NCI-H2171 treated with DMSO at 0.1 percent for 48 hours (cell line): ENCODE results near the gene FBXO46.
"Not testable (repeated sequence)": the region's sequence is repeated elsewhere in the genome, so short reads cannot be mapped to it uniquely, and the experiment has no call there.

Experiments used
- DNase-seq: peaks from one replicate; lab custom pipeline; 2025; lab: John Stamatoyannopoulos, UW

Gene FBXO46

DNA sequence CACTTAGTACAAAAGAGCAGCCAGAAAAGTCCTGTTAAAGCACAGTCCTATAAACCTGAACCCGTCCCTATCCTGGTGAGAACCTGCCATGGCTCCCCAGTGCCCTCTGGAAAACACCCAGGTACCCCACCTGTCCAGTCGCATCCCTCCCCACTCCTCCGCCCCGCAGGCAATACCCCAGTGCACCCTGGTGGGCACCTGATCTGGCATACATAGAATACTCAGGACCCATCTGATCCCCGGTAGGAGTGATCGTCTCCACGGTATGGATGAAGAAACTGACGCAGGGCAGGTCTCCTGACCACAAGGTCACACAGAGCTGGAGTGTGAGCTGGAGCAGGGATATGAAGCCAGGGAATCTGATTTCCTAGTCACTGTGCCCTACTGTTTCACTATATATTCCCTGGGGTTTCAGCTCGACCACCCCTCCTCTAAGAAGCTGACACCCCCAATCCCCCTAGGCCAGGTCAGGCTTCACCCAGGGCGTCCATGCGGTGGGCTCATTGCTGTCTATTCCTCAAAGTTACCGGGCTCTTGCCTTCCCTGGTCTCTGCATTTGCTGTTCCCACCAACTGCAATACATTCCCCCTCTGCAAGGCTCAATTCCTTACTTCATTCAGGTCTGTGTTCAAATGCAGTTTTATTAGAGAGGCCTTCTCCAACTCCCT, 12.6 kb downstream of the FBXO46 start:
- DNase-seq, result no peak

DNA sequence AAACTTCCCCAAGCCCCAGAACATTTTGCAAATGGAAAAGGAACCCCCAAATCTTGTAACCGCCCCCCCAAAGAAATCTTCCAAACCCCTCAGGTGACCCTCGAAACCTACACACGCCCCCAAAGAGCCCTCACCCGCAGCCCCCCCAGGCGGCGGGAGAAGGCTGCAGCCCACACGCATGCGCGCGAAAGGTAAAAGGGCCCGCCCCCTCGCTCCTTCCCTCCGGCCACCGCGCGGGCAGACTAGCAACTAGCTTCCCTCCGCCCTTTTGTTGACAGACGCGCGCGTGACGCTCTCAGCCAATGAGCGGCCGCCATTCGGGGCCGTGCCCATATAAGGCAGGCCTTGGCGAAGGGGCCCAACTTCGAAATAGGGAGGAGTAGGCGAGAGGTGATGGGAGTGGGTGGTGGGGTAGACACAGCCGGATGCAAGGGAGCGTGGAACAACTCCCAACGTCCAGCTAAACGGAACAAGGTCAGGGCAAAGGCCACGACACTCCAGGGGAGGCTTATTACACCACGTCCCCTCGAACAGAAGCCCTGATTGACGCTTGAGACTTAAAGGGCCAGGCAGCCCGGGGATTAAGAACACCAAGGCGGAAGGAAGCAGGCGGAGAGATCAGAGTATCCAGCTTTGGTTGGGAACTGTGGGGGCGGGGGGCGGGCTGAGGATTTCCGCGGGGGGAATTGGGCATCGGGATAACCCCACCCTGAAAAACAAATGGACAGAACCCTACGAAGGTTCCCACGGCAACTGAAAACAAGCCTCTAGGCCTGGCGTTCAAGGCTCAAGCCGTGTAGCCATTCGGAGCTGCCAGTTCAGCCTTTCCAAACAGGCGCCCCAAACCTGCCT, 13.3 kb downstream of the FBXO46 start:
- peak; percentile 99 for DNase-seq

DNA sequence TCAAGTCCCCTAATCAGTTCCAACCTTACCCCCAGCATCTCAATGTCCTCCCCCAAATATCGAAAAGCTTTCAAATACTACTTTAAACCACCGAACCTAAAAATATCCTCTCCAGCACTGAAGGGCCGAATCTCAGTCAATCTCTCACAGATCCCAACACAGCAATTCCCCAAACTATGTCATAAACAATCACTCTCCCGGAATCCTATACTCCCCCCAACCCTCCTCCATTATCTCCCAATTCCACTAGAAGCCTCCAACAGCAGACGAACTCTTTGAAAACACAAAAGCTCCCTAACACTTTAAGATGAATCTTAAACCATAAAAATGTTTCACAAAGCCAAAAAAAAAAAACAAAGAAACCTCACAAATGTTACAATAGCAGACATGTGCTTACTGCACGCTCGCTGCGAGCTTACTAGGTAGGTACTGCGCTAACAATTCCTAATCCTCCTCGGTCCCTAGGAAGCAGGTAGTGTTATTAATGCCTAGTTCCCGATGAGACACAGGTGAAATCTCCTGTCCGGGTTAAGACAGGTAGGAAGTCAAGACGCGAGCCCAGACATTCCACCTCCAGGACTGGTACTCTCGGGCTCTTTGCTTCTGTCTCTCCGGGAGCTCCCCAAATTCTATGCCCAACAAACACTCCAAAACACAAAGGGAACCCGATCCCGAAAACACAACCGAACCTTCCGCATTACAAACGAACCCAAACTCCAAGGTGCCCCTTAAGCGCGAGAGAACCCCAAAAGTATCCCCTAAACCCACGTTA, 14.2 kb downstream of the FBXO46 start:
- peak; percentile 45 for DNase-seq

DNA sequence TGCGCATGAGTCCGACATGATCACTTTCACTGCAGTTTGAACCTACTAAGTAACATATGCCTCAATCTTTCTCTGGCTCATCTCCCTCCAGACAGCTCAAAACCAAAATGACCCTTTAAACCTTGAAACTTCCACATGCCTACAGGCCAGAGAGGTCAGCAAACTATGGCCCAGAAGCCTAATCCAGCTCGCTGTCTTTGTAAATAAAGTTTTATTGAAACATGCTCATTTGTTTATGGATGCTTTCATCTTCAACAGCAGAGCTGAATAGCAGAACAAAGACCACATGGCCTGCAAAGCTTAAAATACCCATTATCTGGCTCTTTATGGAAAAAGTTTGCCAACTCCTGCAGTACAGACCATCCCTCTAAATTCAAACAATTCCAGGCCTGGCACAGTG, 15.6 kb downstream of the FBXO46 start:
- DNase-seq, result no peak

DNA sequence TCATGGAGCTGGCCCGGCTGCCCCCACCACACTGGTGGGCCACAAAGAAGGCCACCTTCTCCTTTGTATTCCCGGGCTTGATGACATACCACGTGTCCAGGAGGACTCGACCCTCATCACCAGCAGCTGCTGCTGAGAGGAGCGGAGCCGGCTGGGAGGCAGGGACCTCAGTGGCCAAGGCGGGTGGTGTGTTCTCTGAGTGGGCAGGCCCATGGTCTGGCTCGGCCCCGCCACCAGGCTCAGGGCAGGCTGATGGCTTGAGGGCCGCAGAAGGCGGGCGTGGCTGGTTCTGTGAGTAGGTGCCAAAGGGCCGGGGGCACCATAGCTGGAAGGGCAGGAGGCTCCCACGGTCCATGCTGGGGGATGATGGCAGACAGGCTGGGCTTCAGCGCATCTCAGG, 17.6 kb downstream of the FBXO46 start:
- no peak for DNase-seq

DNA sequence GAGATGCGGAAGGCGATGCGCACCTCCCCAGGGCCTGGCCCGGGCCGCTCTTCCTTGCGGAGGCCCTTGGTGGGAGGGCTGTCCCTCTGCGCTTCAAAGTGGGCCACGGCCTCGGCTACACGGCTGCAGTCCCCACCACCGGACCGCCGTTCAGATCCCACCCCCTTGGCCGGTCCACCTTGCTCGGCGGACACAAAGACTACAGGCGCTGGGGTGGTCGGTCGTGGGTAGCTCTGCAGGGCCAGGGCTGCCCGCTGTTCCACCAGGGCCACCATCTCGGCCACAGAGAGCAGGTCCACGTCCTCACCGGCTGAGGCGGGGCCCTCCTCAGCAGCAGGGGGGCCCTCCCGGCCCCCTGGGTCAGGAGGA, 18.0 kb downstream of the FBXO46 start:
- DNase-seq, result no peak

DNA sequence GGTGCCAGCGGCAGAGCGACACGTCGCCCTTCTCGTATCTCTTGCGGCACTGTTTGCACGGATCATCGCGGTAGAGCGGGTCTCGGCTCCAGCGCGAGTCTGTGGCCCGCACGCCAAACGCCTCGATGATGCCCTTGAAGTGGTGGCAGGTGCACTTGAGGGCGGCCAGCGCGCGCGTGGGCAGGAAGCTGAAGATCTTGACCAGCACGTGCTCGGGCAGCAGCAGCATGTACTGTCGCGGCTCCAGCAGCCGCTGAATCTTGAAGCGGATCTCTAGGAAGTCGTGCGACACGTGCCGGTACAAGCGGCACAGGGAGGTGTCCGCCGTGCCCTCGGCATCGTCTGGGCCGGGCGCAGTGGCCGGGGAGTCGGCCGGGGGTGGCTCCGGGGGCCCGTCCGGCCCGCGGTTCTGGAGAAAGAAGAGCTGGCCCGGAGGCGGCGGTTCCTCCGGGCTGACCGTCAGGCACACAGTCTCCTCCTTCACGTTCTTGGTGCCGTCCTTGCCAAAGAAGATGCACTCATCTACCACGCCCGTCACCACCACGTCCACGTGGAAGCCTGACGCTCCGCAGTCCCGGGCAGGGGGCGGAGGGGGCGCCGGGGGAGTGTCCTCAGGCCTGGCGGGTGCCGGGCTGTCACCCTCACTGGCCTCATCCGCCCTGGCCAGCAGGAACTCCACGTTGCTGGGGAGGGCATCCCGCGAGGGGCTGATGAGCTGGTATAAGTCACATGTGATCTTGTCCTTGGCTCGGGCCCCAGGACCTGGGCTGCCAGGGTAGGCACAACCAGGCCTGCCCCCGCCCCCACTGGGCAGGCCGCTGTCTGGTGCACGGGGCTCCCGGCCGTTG, 18.6 kb downstream of the FBXO46 start:
- no peak for DNase-seq

DNA sequence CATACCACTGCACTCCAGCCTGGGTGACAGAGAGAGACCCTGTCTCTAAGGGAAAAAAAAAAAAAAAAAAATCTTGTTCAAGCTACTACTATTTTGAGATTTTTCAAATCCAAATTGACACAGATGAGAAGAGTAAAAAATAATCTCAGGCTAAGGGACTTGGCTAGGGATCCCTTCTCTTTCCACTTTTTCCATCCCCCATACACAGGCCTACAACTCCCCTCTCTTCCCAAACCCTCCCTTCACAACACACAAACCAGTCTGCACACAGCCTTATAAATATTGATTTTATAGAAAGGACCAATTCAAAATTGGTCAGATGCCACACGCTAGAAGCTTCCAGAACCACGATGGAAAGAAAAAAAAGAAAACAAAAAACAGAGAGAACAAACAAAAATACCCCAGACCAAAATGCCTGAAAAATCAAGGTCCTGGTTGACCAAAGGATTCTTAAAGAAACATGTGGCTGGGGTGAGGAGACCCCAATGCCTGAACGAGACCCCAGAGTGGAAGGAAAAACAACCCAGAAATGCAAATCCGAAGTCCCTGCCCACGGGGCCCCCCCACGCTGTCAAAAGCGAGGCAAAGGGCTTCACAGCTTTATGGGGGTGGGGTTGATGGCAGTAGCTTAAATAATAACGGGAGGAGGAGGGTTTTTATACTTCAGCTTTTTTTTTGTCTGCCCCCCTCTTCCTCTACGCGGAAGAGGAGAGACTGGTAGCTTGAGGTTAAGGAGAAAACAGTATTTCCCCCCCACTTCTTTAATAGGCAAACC, 20.2 kb downstream of the FBXO46 start:
- DNase-seq, result no peak

DNA sequence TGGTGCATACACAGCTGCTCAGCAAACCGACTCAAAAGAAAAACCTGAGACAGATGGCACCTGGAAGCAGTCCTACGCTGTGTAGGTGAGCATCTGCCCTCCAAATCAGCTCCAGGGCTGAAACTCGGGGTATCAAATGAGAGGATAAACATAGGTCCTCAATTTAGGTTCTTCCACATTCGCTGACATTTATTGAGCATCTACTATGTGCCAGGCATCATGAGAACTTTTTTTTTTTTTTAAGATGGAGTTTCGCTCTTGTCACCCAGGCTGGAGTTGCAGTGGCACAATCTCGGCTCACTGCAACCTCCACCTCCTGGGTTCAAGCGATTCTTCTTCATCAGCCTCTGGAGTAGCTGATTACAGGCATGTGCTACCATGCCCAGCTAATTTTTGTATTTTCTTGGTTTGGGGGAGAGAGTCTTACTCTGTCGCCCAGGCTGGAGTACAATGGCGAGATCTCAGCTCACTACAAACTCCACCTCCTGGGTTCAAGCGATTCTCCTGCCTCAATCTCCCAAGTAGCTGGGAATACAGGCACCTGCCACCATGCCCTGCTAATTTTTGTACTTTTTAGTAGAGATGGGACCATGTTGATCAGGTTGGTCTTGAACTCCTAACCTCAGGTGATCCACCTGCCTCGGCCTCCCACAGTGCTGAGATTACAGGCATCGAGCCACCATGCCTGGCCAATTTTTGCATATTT, 24.8 kb downstream of the FBXO46 start:
- peak; percentile 65 for DNase-seq

DNA sequence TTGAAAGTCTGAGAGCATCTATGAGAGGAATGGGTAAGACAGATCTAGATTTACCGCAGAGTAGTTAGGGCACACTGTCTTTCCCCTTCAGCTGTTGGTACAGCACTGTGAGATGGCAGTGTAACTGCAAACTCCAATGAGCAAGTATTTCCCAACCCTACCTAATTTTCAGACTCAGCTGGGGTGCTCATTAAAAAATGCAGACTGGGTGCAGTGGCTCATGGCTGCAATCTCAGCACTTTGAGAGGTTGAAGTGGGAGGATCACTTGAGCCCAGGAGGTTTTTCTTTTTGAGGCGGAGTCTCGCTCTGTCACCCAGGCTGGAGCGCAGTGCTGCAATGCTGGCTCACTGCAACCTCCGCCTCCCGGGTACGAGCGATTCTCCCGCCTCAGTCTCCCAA, 25.6 kb downstream of the FBXO46 start:
- DNase-seq, result no peak

DNA sequence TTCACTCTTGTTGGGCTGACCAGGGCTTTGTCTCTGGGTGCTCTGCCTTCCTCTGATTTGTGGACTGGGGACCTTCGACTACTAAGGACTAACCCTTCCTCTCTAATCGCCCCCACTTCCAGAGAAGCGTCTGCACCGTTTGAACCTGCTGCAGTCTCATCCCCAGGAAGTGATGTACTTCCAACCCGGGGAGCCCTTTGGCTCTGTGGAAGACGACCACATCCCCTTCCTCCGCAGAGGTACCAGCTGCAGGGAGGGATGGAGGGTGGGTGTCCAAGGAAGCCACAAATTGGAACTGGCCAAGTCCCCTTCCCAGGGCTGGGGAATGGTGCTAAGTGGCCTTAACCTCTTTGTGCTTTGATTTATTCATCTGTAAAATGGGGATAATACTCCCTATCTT, 29.0 kb downstream of the FBXO46 start:
- no peak for DNase-seq

DNA sequence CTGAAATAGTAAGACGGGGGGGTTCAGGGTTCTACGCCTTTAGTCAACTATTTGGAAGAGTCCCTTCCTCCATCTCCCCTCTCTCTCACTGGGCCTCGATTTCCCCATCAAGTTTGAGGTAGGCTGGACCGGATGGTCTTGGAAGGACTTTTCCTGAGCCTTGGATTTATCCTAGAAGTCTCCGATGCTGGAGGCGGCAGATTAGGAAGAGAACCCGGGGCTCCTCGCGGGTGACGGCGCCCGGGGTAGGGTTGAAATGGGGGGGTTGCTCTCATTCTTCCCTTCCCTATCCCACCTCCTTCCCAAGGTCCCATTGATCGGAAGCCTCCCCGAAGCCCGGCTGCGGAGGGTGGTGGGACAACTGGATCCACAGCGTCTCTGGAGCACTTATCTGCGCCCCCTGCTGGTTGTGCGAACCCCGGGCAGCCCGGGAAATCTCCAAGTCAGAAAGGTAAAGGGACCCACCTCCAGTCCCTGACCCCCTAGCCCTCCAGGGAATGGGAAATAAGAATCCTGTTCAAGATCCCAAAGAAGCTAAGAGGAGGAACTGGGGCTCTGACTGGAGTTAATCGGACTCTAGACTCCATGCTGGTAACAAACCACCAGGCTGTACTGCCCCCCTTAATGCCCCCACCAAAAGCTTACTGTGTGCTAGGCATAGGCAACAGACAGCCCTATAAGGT, 37.4 kb downstream of the FBXO46 start:
- peak; percentile 65 for DNase-seq

DNA sequence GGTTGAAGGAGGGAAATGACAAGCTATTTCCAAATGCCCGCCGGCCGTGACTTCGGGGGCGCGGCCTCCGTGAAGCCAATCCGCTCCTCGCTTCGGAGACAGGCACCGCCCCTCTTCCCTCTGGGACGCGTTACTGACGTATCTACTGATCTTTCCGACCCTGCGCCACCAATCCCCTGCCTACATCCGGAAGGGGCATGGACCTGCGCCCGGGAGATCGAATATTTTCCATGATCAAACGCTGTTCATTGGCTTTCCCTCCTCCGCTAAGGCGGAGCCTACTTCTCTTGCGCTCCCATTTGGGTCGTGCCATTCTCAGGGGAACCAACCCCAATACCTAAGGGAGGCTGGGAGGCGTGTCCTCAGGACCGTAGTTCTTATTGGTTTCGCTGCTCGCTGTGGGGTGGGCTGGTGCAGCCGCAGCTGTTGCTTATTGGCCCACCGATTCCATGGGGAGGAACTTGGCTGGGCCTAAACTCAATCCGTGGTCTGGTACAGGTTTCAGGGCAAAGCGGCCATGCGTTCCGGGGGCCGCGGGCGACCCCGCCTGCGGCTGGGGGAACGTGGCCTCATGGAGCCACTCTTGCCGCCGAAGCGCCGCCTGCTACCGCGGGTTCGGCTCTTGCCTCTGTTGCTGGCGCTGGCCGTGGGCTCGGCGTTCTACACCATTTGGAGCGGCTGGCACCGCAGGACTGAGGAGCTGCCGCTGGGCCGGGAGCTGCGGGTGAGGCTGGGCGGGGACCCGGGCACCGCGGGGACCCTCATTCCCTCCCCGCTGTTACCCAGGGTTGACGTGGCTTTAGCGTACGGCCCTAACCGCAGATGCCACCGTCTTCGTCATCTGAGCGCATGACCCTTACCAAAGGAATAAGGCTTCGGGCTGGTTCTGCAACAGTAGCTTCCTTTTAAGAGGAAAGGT, 38.2 kb downstream of the FBXO46 start, which contains the start of gene QPCTL:
Gene QPCTL (plus strand): TSS at position 480 of the 919 bp plus-strand sequence. CDS start 38 bp downstream, at position 518.
- DNase-seq, result peak; percentile 100

DNA sequence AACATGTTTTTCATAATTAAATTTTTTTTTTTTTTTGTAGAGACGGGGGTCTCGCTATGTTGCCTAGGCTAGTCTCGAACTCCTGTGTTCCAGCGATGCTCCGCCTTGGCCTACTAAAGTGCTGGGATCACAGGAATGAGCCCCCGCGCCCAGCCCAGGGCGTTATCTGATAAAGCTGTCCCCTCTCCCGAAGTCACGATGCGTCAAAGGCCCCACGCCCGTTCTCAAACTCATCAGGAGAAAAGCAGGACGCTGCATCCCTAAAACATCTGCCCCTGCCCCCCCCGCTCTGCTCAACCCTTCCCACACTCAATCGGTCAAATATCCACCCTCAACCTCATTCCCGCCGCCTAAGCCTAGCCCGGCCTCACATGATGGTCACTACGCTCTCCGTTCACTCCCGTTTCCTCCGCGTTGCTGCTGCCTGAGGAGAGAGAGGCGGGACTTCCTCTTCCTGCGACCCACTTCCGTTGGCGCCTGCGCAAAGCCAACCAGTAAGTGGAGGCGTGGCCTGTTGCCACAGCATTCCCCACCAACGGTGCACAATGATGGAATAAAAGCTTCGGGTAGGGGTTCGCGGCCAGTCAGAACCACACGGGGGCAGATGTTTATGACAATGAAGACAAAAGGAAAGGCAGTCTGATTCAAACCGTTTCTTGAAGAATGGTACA, 39.0 kb downstream of the FBXO46 start, which contains the start of gene SNRPD2:
Gene SNRPD2 (minus strand): TSS at position 438 of the 671 bp plus-strand sequence. CDS start 65 bp downstream, at position 373.
- peak; percentile 95 for DNase-seq

DNA sequence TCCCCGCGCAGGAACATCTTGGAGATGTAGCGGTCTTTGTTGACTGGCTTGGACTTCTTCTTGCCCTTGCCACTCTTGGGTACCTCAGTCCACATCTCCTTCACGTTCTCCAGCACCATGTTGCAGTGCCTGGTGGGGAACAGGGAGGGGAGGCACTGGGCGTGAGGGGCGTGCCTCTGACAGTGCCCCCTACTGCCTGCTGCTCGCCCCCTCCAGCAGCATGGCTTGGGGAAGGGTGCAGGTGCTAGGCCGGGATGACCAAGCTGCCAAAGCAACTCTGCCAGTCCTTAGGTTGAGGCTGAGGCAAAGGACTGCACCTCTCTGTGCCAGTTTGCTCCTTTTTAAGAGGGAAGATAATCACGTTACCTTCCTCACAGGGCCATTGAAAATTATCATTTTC, 43.1 kb downstream of the FBXO46 start:
- no peak for DNase-seq

DNA sequence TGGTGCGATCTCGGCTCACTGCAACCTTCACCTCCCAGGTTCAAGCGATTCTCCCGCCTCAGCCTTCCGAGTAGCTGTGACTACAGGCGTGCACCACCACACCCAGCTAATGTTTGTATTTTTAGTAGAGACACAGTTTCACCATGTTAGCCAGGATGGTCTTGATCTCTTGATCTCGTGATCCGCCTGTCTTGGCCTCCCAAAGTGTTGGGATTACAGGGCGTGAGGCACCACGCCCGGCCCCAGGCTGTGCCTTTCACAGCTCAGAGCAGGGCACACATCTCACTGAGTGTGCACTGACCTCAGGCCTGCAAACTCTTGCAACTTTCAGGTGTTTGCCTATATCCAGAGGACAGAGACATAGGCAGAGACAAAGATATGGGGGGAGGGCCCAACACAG, 45.7 kb downstream of the FBXO46 start:
- DNase-seq, result not testable (repeated sequence)

DNA sequence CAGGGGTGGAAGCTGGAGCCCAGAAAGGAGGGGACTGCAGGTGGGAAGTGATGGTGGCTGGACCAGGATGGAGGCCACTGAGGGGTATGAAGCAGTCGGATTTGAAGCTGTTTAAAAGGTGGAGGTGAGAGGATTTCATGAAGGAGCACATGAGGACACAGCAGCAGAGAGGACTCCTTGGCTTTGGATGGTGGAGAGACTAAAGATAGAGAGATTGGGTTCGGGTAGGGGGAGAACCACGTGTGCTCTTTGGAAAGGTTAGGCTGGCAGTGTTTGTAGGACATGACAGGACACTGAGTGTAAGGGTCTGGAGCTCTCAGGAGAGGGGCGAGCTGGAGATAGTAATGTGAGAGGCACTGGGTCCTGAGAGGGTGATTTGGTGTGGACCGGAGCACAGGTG, 47.8 kb downstream of the FBXO46 start:
- DNase-seq, result no peak

DNA sequence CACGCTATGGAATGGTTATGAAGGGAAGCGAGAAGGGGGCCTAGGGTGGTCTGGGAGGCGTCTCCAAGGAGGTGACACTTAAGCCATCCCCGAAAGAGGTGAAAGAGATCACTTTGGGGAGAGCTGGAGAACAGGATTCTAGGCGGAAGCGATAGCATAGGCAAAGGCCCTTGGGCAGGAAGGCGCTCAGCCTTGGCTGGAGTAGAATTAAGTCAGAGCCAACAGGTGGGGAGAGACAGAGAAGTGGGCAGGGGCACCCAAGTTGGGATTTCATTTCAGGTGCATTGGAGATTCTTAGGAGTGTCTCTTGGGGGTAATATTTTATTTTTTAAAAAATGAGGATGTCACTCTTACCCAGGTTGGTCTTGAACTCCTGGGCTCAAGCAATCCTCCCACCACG, 48.6 kb downstream of the FBXO46 start:
- DNase-seq, result no peak
